DMS79 treated with DMSO at 0.1 percent for 48 hours (cell line): Measurements from ENCODE around the gene GLG1.
"Not testable (repeated sequence)": the region's sequence is repeated elsewhere in the genome, so short reads cannot be mapped to it uniquely, and the experiment has no call there.

Experiments
- DNase-seq: peaks from one replicate; lab custom pipeline; 2025; lab: John Stamatoyannopoulos, UW

GLG1 gene

GRCh38 chr16:74575175-74575806 lies 31.6 kb downstream of the GLG1 start:
- DNase-seq, result no peak

GRCh38 chr16:74574146-74574545 lies 32.8 kb downstream of the GLG1 start:
- DNase-seq, result no peak

- no peak for DNase-seq
Measured at GRCh38 chr16:74573622-74574021, 33.3 kb downstream of the GLG1 start.

- DNase-seq, result no peak
Measured at GRCh38 chr16:74570412-74571301, 36.3 kb downstream of the GLG1 start.

- no peak for DNase-seq
Measured at GRCh38 chr16:74568961-74569631, 37.8 kb downstream of the GLG1 start.

GRCh38 chr16:74567901-74568300 lies 39.0 kb downstream of the GLG1 start:
- DNase-seq, result no peak

- DNase-seq, result no peak
Measured at GRCh38 chr16:74565378-74565777, 41.5 kb downstream of the GLG1 start.

- no peak for DNase-seq
Measured at GRCh38 chr16:74564451-74564984, 42.4 kb downstream of the GLG1 start.

GRCh38 chr16:74563828-74564263 lies 43.1 kb downstream of the GLG1 start:
- DNase-seq, result no peak

GRCh38 chr16:74562117-74562516 lies 44.8 kb downstream of the GLG1 start:
- DNase-seq, result no peak

GRCh38 chr16:74561626-74562025 lies 45.3 kb downstream of the GLG1 start:
- DNase-seq, result no peak

GRCh38 chr16:74560912-74561311 lies 46.0 kb downstream of the GLG1 start:
- no peak for DNase-seq

GRCh38 chr16:74558873-74559272 lies 48.0 kb downstream of the GLG1 start:
- no peak for DNase-seq

GRCh38 chr16:74557275-74557674 lies 49.6 kb downstream of the GLG1 start:
- DNase-seq, result no peak

GRCh38 chr16:74556375-74556922 lies 50.5 kb downstream of the GLG1 start:
- no peak for DNase-seq

GRCh38 chr16:74552357-74552756 lies 54.6 kb downstream of the GLG1 start:
- DNase-seq, result not testable (repeated sequence)

- not testable (repeated sequence) for DNase-seq
Measured at GRCh38 chr16:74550227-74551019, 56.5 kb downstream of the GLG1 start.

- DNase-seq, result not testable (repeated sequence)
Measured at GRCh38 chr16:74546112-74546511, 60.8 kb downstream of the GLG1 start.

- DNase-seq, result not testable (repeated sequence)
Measured at GRCh38 chr16:74542911-74543578, 63.9 kb downstream of the GLG1 start.

- not testable (repeated sequence) for DNase-seq
Measured at GRCh38 chr16:74540663-74541062, 66.3 kb downstream of the GLG1 start.

- DNase-seq, result not testable (repeated sequence)
Measured at GRCh38 chr16:74538801-74539200, 68.1 kb downstream of the GLG1 start.
